Inflammatory macrophage (primary cell): ENCODE data around the gene OR5D16.
"Not testable (repeated sequence)": the region's sequence is repeated elsewhere in the genome, so short reads cannot be mapped to it uniquely, and the experiment has no call there.

Experiments
- DNase-seq, 2 donors: peaks; one replicate each; pipeline ENCODE4 v3.0.0-alpha.2; 2020 to 2022
- total RNA-seq, 18 experiments: gene quantifications; one replicate each; lab custom pipeline; 2026; ENCODE audit warnings: mixed read lengths in 6 of 18, inconsistent platforms in 2 of 18; lab: John Stamatoyannopoulos, UW

The OR5D16 gene
- total RNA-seq = 0 to 0.08 (median 0) reads per million in 18 experiments

DNA sequence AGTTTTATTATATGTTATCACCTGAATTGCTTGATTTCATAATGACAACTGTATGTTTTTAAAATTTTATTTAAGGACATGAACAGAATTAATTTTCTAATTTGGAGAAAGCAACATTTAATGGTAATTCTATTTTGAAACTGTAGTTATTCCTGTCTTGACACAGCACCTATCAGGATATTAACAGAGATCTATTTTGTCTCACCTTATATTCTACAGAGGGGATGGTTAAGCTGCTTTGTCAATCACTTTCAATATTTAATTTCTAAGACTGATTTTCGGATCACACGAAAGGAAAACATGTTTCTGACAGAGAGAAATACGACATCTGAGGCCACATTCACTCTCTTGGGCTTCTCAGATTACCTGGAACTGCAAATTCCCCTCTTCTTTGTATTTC, at the start of gene OR5D16:
OR5D16 (plus strand) TSS at position 301 of the 400 bp plus-strand sequence; CDS start at position 301, 0 bp downstream.
- DNase-seq = no peak

DNA sequence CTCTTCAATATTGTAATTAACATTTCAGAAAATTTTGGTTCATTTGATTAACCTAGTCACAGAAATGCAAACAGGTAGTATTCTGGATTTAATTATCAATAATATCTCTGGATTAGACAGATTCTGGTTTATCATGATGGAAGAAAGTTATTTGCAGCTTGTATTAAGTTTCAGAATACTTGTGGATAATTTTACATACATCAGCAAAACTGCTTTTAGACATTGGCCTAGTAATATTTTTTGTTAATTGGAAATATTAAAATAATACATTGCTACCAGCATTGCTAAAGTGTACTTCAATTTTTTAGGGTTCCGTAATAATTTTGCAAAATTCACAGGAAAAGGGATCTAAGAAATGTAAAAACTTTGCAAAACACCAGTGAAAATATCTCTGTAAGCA, 46.9 kb upstream of the OR5D16 start:
- no peak for DNase-seq

DNA sequence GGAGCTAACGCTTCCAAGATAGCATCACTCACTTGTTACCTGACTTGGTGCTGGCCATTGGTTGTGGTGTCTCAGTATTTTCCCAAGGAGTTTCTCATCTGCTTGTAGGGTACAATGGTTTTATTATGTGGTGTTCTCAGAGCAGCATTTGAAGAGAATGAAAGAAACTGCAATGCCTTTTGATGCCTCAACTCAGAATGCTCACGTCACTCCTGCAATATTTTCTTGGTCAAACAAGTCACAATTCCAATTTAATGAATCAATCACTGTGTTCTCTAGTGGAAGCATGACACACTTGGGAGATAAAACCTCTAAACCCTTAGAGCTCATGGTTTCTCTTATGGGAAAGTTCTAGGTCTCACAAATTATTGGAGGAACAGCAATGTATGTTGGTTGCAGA, 45.2 kb upstream of the OR5D16 start:
- no peak for DNase-seq

DNA sequence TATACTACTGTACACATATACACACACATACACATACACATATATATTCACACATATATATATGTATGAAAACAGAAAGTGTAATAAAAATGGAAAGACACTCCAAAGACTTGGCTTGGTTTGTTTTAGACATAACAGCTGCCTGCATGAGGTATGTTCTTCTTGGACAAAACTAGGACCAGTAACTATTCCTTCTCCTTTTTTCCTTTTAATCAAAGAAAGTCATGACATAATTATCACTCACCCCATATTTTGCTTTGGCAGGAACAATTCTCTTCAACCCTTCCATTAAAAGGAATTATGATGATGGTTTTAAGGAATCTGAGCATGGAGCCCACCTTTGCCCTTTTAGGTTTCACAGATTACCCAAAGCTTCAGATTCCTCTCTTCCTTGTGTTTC, 43.3 kb upstream of the OR5D16 start, which contains the start of gene OR5D14:
OR5D14 (plus strand) TSS at position 301 of the 400 bp plus-strand sequence; CDS start at position 301, 0 bp downstream.
- no peak for DNase-seq

DNA sequence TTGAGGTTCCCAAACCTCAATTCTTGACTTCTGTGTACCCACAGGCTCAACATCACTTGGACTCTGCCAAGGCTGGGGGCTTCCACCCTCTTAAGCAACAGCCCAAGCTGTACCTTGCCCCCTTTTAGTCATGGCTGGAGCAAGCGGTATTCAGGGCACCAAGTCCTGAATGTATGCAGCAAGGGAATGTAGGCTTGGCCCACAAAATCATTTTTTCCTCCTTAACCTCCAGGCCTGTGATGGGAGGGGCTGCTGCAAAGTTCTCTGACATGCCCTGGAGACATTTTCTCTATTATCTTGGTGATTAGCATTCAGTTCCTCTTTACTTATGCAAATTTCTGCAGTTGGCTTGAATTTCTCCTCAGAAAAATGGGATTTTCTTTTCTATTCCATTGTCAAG, 32.3 kb upstream of the OR5D16 start:
- no peak for DNase-seq

DNA sequence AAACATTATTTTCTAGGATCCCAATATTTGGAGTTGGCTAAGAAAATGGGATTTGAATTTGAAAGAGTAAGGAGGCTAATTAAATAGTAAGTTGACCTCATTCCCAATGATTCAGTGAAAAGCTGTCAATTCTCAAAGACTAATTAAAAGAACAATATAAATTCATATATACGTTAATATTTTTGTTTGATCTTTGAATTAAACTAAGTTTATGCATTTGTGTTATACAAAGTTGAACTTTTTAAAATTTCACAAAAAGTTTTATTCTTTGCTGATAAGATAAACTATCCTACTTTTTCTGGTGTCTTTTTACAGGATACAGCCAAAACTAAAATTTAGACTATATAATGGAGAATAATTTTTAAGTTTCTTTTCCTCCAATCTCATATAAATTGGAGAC, 27.5 kb upstream of the OR5D16 start, which contains the start of gene OR5L1:
OR5L1 (plus strand) TSS at position 301 of the 400 bp plus-strand sequence. CDS start 100 bp downstream, outside the sequence.
- DNase-seq = no peak

DNA sequence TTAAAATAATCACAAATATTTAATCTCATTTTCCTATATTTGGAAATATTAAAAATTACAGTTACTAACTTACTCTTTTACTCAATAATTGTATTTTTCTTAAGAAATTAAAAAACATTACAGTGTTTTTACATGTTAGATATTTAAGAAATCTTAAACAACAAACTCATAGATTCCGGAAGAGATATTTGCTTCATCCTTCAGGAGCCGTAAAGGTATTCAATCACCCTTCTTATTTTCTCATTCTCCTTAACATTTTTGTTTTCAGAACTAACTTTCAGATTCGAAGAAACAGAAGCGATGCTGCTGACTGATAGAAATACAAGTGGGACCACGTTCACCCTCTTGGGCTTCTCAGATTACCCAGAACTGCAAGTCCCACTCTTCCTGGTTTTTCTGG, 19.2 kb upstream of the OR5D16 start, which contains the start of gene OR5D18:
OR5D18 (plus strand) TSS at position 301 of the 400 bp plus-strand sequence; CDS start at position 301, 0 bp downstream.
- DNase-seq = no peak

DNA sequence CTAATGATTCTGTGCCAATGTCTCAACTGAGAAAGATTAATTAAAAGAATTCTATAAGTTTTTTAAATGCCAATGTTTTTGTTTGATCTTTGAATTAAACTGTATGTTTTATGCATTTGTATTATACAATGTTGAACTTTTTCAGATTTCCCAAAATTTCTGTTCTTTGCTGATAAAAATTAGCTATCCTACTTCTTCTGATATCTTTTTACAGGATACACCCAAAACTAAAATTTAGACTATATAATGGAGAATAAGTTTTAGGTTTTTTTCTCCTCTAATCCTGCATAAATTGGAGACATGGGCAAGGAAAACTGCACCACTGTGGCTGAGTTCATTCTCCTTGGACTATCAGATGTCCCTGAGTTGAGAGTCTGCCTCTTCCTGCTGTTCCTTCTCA, 11.6 kb upstream of the OR5D16 start, which contains the start of gene OR5L2:
OR5L2 (plus strand) TSS at position 301 of the 400 bp plus-strand sequence; CDS start at position 301, 0 bp downstream.
- DNase-seq = no peak

DNA sequence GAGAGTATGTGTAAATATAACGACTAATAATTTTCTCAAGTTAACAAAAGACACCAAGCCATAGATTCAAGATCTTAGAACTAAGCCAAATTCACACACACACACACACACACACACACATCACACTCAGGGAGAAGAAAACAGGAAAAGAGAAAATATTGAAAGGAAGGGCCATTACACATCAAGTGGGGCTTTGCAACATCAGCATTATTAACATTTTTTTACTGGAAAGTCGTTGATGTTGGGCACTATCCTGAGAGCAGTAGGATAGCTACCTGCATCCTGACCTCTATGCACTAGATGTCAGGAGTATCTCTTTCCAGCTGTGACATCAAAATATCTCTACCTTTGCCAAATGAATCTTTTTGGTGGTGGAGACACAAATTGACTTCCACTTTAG, 8.9 kb downstream of the OR5D16 start:
- DNase-seq = no peak

DNA sequence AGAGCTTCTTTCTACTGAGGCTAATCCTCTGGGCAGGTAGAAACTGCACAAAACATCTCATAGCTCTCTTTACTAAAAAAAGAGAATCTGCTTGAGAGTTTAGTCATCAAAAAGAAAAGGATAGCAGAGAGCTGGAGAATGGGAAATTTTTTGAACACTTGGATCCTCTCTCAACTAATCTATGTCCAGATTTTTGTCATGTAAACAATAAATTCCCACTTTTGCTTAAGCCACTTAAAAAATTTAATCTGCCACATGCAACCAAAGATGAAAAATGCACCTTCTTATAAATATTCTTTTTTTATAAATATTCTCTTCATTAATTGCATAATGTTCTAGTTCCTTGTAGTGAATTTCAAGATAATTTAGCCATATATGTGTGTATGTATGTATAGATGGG, 10.5 kb downstream of the OR5D16 start:
- no peak for DNase-seq

DNA sequence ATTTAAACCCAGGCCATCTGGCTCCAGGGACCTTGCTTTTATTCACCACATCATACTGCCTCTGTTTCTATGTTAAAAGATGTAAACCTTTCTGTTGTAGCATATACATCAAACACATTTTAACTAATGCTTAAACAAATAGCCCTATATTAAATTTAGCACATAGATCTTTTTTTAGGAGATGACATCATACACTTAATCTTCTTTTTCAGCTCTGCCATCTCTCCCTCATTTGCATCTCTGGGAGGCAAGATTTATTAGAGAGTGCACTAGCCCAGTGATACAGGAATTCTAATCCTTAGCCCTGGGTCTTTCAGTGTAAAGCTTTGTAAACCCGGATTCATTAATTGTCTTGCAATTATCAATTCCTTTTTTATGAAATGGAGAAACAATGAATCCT, 13.6 kb downstream of the OR5D16 start:
- no peak for DNase-seq

DNA sequence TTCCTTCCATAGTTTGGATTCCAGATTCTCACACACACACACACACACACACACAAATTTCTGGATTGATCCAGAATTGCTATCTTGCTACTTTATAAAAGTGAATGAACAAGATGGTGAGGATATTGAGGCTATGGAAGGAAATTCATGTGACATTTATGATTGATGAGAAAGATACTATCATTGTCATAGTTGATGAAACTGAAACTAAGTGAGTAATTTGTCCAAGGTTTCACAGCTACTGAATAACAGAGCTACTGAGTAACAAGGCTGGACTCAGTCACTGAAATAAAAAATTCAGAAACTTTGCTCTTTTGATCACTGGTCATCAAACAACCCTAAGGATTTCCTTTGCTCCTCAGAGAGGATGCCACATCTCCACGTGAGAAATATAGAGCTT, 16.2 kb downstream of the OR5D16 start:
- DNase-seq = no peak

DNA sequence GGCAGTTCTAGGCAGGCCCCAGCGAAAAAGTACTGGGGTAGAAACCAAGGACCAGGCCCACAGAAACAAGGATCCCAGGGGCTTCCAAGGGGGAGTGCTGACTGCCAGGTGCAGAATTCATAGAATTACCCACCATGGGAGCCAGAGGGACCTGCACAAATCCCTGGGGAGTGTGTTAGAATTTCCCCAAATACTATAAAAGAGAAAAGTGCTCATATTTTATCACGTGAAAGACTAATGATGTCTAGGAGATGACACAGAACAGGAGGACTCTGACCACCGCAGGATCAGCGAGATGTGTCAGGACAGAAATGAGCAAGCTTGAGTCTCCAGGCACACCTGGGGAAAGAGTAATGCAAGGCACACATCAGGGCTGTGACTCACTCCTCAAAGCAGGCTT, 28.8 kb downstream of the OR5D16 start:
- not testable (repeated sequence) for DNase-seq

DNA sequence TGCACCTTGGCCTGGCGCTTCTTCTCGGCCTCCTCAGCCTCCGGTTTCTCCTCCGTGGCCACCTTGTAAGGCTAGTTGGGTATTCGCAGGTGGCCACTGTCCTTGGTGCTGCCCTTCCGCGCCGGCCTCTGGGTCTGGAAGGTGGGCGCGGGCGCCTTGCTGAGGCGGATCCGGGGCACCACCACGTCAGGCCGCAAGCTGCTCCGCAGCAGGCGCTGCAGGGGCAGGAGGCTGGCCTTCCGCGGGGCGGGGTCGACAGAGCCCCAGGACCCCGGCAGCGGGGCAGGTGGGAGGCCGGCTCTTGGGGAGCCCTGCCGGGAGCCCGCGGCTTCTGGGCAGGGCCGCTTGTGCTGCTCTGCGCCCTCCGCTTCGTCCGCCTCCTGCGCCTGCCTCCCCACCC, 34.2 kb downstream of the OR5D16 start:
- DNase-seq = not testable (repeated sequence)

DNA sequence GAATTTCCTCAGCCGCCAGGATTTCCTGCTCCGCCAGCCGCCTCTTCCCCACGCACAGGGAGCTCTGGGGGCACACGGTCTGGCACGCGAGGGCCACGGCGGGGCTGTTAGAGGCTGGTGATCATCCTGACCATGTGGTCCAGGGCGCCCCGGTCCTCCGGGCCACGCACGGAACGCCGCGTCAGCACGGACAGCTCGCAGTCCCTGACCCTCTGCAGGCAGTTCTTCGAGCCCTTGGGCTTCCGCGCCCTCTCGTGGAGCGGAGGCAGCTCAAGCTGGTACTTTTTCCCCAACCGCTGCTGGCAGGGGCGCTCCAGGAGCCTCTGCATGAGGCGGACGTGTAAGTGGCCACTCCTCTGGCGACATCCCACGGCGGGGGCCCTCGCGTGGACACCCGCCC, 34.6 kb downstream of the OR5D16 start:
- not testable (repeated sequence) for DNase-seq

DNA sequence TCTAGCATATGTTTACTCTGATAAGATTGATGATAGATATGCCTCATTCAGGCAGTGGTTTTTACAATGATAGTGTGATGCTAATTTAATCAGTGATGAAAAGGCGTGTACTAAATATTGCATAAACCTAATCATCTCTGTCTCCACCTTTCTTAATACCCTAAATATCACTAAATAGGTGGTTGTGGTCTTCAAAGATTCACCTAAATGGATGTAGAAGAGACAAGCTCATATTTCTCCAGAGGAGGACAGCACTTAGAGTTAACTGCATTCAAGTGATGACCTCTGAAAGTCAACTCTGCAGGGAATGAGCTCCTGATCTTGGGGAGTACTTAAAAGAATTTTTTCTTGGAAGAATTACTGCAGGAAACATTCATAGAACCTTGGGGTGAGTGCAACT, 44.4 kb downstream of the OR5D16 start, which contains the start of gene TRIM51:
TRIM51 (plus strand) TSS at position 301 of the 400 bp plus-strand sequence. CDS start 2,132 bp downstream, outside the sequence.
- DNase-seq = not testable (repeated sequence)

DNA sequence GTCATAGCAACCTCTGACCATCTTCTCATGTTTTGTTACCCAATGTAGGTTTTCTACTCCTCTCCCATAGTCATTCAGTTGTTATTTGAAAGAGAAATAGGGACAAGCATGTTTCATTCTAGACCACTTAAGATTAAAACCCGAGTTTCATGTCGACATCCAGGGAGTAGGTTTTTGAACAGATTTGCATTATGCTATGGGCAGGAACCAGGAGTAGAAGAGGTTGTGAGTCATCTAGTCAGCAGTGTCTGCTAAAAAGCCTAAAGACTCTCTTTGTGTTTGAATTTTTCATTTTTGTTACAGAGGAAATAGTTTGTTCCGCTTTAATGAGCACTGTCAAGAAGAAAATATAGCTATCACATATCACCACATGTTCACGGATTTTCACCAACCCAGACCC, 46.4 kb downstream of the OR5D16 start:
- DNase-seq = not testable (repeated sequence)

DNA sequence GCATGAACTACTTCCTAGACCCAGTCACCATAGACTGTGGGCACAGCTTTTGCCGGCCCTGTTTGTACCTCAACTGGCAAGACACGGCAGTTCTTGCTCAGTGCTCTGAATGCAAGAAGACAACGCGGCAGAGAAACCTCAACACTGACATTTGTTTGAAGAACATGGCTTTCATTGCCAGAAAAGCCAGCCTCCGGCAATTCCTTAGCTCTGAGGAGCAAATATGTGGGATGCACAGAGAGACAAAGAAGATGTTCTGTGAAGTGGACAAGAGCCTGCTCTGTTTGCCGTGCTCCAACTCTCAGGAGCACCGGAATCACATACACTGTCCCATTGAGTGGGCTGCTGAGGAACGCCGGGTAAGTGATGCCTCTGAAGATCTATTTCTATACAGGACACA, 46.9 kb downstream of the OR5D16 start:
- DNase-seq = not testable (repeated sequence)
